Vagina (tissue), 2 donors: ENCODE results near the gene PTCD3.

ENCODE experiments used
- CTCF ChIP-seq, 3 experiments: fragments of 450-650 bp in 2 of 3; fragments of 200-600 bp in 1 of 3; sonication (generic) in 1 of 3; IDR thresholded peaks; one replicate each; pipeline ENCODE4 v1.5.1; 2017 to 2019; ENCODE audit warnings: antibody characterized with exemption in 3 of 3, mild to moderate bottlenecking in 2 of 3, moderate library complexity in 2 of 3
- POLR2A ChIP-seq, 2 donors: fragments of 450-650 bp; IDR thresholded peaks; one replicate each; pipeline ENCODE4 v1.6.1; 2017; ENCODE audit warnings: antibody characterized with exemption in 2 of 2, mild to moderate bottlenecking in 2 of 2, moderate library complexity in 2 of 2
- POLR2AphosphoS5 ChIP-seq, 2 donors: sonication (generic); formaldehyde crosslinking; IDR thresholded peaks; one replicate each; pipeline ENCODE4 v1.9.0; 2017; ENCODE audit warnings: antibody characterized with exemption in 2 of 2, mild to moderate bottlenecking in 2 of 2, low read depth in 1 of 2; ENCODE audit not compliant: insufficient read depth in 1 of 2

- TF ChIP-seq POLR2A (IDR thresholded peaks at IDR 0.05) (no peak), CTCF (IDR thresholded peaks at IDR 0.05) (no peak), POLR2AphosphoS5 (IDR thresholded peaks at IDR 0.05; ENCODE audit: insufficient read depth in 1 of 2, low read depth in 1 of 2) (no peak)
These were observed 44.0 kb upstream of the PTCD3 start for GRCh38 chr2:86062043-86062442.
